Epithelial cell of proximal tubule (primary cell): Measurements from ENCODE around the gene ANKRD13C. TPM values are rescaled to one million over a fixed set of nuclear protein-coding genes. Genes with fewer than 3 reads are reported as not detected.

Experiments
- DNase-seq: peaks from one replicate; pipeline ENCODE4 v3.0.0-alpha.2; 2011; ENCODE audit warnings: low read depth
- H3K4me3 ChIP-seq: 2 replicates; pipeline ENCODE4 v1.5.1; 2011; ENCODE audit warnings: low read depth, mild to moderate bottlenecking, low read length
- CTCF ChIP-seq: conservative IDR thresholded peaks from 2 replicates; pipeline ENCODE4 v1.5.1; 2012; ENCODE audit warnings: low read depth, mild to moderate bottlenecking, low read length
- total RNA-seq: library from RNA; depleted of rRNA; stranded (reverse); fragments of >200 nt; gene quantifications from 2 replicates; pipeline ENCODE4 v1.2.3, GENCODE V29; 2015

ANKRD13C gene
- total RNA-seq, 1 donor from 2014 or later, result 12.7 TPM

GRCh38 chr1:70221238-70222121, 133.0 kb downstream of the ANKRD13C start, which contains the start of gene SRSF11:
SRSF11 (plus strand) TSS chr1:70221380; CDS start chr1:70221637, 257 bp downstream.
- H3K4me3 ChIP-seq, result peak within 1 kb of the TSS; percentile 68
- TF ChIP-seq CTCF, result peak; percentile 1
- DNase-seq, result peak; percentile 39

- no peak for DNase-seq
- H3K4me3 ChIP-seq, result peak overlapping the region; percentile 68
- no peak for TF ChIP-seq CTCF
Measured at GRCh38 chr1:70220517-70221237, 133.8 kb downstream of the ANKRD13C start.

- DNase-seq, result no peak
- H3K4me3 ChIP-seq, result no peak overlapping the region
- TF ChIP-seq CTCF, result no peak
Measured at GRCh38 chr1:70220015-70220414, 134.5 kb downstream of the ANKRD13C start.

- no peak for TF ChIP-seq CTCF
- no peak for DNase-seq
- no peak overlapping the region for H3K4me3 ChIP-seq
Measured at GRCh38 chr1:70211541-70211940, 143.0 kb downstream of the ANKRD13C start.

- DNase-seq, result no peak
- TF ChIP-seq CTCF, result no peak
- H3K4me3 ChIP-seq, result no peak overlapping the region
Measured at GRCh38 chr1:70210820-70211219, 143.7 kb downstream of the ANKRD13C start.

Other genes with a start within 250 kb of the ANKRD13C start
- 28.1 and 32.8 TPM in 2 replicates for gene LRRC40, start 149.1 kb downstream of the ANKRD13C start, total RNA-seq
- 71.7 and 73.2 TPM in 2 replicates for gene SRSF11, start 133.3 kb downstream of the ANKRD13C start, total RNA-seq
- gene CTH, start 56.5 kb upstream of the ANKRD13C start, total RNA-seq, result 2.8 and 3.7 TPM in 2 replicates